Measurements from ENCODE around the gene MAN1B1. TPM values are rescaled to one million over a fixed set of nuclear protein-coding genes. Genes with fewer than 3 reads are reported as not detected.

Gene MAN1B1
- total RNA-seq, 1 donor from 2014 or later, result 54.0 TPM

- Mint-ChIP-seq H3K27ac (ENCODE audit: unreplicated experiment) (no peak overlapping the region), H3K27me3 (ENCODE audit: low read depth) (peaks cover 25% of the 10 kb centered on the region), H3K36me3 (ENCODE audit: low read depth) (no peaks in the 10 kb centered on the region), H3K9me3 (no peaks in the 10 kb centered on the region), H3K4me3 (peak overlapping the region; percentile 62), H3K4me1 (peaks cover 14% of the 10 kb centered on the region)
- TF ChIP-seq, protein P1, sequence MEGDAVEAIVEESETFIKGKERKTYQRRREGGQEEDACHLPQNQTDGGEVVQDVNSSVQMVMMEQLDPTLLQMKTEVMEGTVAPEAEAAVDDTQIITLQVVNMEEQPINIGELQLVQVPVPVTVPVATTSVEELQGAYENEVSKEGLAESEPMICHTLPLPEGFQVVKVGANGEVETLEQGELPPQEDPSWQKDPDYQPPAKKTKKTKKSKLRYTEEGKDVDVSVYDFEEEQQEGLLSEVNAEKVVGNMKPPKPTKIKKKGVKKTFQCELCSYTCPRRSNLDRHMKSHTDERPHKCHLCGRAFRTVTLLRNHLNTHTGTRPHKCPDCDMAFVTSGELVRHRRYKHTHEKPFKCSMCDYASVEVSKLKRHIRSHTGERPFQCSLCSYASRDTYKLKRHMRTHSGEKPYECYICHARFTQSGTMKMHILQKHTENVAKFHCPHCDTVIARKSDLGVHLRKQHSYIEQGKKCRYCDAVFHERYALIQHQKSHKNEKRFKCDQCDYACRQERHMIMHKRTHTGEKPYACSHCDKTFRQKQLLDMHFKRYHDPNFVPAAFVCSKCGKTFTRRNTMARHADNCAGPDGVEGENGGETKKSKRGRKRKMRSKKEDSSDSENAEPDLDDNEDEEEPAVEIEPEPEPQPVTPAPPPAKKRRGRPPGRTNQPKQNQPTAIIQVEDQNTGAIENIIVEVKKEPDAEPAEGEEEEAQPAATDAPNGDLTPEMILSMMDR (conservative IDR thresholded peaks at IDR 0.05), result no peak
- DNase-seq (ENCODE audit: low read depth, low spot score), result no peak
Observed at GRCh38 chr9:137069508-137070091, 17.2 kb upstream of the MAN1B1 start.

DNA sequence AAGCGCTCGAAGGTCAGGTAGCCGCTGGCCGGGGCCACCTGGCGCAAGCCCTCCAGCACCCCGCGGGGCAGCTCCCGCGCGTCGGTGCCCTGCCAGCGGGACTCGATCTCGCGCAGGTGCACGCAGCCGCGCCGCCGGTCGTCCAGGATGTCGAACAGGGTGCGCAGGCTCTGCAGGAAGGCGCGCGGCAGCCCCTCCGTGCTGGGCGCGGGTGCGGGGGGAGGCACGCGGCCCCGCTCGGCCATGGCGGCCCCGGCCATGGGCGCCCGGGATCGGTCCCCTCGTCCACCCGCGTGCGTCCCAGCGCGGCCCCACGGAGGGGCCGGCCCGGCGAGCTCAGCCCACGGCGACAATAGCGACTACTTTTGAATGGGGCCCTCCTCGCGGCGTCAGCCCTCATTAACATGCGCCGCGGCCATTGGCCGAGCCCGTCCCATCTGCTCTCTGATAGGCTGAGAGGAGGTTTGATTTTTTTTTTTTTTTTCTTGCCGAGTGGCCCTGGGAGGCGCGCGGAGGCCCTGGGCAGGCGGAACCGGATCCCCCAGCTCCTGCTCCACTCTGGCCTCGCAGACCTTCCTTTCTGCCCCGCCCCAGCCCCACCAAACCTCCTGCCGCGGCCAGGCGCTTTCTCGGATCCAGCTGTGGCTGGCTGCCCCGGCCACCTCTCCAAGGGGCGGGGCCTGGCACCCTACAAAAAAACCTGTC is 16.4 kb upstream of the MAN1B1 start, which contains the start of gene SAPCD2:
TSS of gene SAPCD2 (minus strand) at position 357 of the 705 bp plus-strand sequence. CDS start at position 260, 97 bp downstream.
- peak; percentile 70 for DNase-seq (ENCODE audit: low read depth, low spot score)
- Mint-ChIP-seq H3K27ac (ENCODE audit: unreplicated experiment) (peak within 1 kb of the TSS; percentile 57), H3K36me3 (ENCODE audit: low read depth) (no peaks in the 10 kb centered on the region), H3K4me3 (peak within 1 kb of the TSS; percentile 90), H3K9me3 (no peaks in the 10 kb centered on the region), H3K27me3 (ENCODE audit: low read depth) (peaks cover 32% of the 10 kb centered on the region), H3K4me1 (peaks cover 14% of the 10 kb centered on the region)
- TF ChIP-seq, protein P1 (conservative IDR thresholded peaks at IDR 0.05), result no peak

DNA sequence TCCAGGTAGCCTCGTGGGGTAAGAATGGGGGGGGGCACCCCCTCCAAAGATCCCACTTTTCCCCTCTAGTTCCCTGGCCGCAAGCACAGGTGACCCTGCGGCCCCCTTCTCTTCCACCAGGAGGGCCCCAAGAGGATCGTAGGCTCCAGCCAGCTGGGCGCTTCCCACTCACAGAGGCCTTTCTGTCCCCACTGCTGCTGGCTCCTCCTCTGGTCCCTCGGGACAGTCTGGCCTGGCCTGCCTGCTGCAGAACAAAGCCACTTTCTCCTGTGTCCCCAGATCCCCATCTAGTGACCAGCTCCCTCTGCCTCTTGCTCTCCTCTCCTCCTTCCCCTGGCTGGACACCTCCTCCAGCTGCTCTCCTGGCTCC is 15.9 kb upstream of the MAN1B1 start:
- peak; percentile 55 for DNase-seq (ENCODE audit: low read depth, low spot score)
- Mint-ChIP-seq H3K4me1 (peaks cover 14% of the 10 kb centered on the region), H3K36me3 (ENCODE audit: low read depth) (no peaks in the 10 kb centered on the region), H3K27me3 (ENCODE audit: low read depth) (peaks cover 37% of the 10 kb centered on the region), H3K27ac (ENCODE audit: unreplicated experiment) (peak overlapping the region; percentile 57), H3K4me3 (peak overlapping the region; percentile 90), H3K9me3 (no peaks in the 10 kb centered on the region)
- TF ChIP-seq, protein P1 (conservative IDR thresholded peaks at IDR 0.05), result peak; percentile 50

DNA sequence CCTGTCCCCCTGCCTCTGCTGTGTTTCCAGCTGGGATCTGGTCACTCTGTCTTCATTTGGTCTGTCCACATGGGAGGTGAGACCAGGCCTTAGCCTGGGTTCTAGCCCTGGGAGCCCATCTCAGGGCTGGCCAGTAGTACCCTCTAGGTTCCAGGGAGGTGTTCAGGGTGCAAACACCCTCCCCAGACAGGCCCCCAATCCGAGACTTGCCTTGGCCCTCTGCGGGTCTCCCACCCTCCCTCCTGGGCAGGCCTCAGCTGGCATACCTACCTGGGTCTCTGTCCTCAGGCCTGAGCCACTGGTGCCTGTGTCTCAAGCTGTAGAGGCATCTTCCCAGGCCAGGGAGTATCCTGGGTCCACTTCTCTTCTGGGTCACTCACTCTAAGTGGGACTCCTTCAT is 15.5 kb upstream of the MAN1B1 start:
- no peaks in the 10 kb centered on the region for H3K36me3 Mint-ChIP-seq (ENCODE audit: low read depth)
- no peaks in the 10 kb centered on the region for H3K9me3 Mint-ChIP-seq
- H3K27me3 Mint-ChIP-seq (ENCODE audit: low read depth), result peaks cover 41% of the 10 kb centered on the region
- peak overlapping the region; percentile 57 for H3K27ac Mint-ChIP-seq (ENCODE audit: unreplicated experiment)
- peak overlapping the region; percentile 90 for H3K4me3 Mint-ChIP-seq
- no peak for DNase-seq (ENCODE audit: low read depth, low spot score)
- TF ChIP-seq, protein P1 (conservative IDR thresholded peaks at IDR 0.05), result no peak
- H3K4me1 Mint-ChIP-seq, result peaks cover 14% of the 10 kb centered on the region

- no peak overlapping the region for H3K4me3 Mint-ChIP-seq
- H3K36me3 Mint-ChIP-seq (ENCODE audit: low read depth), result no peaks in the 10 kb centered on the region
- DNase-seq (ENCODE audit: low read depth, low spot score), result no peak
- H3K27me3 Mint-ChIP-seq (ENCODE audit: low read depth), result peaks cover 55% of the 10 kb centered on the region
- peak overlapping the region; percentile 43 for H3K27ac Mint-ChIP-seq (ENCODE audit: unreplicated experiment)
- no peaks in the 10 kb centered on the region for H3K9me3 Mint-ChIP-seq
- H3K4me1 Mint-ChIP-seq, result peaks cover 11% of the 10 kb centered on the region
- TF ChIP-seq, protein P1 (conservative IDR thresholded peaks at IDR 0.05), result no peak
Observed at GRCh38 chr9:137073992-137074399, 12.8 kb upstream of the MAN1B1 start.

Measured in neural crest cell (in vitro differentiated cells).